Kidney epithelial cell (primary cell): Measurements from ENCODE around the gene ZNF165. TPM values are rescaled to one million over a fixed set of nuclear protein-coding genes. Genes with fewer than 3 reads are reported as not detected.
"Not testable (repeated sequence)": the region's sequence is repeated elsewhere in the genome, so short reads cannot be mapped to it uniquely, and the experiment has no call there.

ENCODE experiments used
- DNase-seq: peaks from one replicate; pipeline ENCODE4 v3.0.0-alpha.2; 2010; ENCODE audit warnings: low read depth
- H3K27me3 ChIP-seq: 2 replicates; pipeline ENCODE4 v1.6.0; 2011; ENCODE audit warnings: low read length; ENCODE audit not compliant: control insufficient read depth, insufficient read depth
- H3K36me3 ChIP-seq: 2 replicates; pipeline ENCODE4 v1.5.1; 2011; ENCODE audit warnings: low read length; ENCODE audit not compliant: control insufficient read depth, insufficient read depth
- H3K4me3 ChIP-seq: 2 replicates; pipeline ENCODE4 v1.5.1; 2011; ENCODE audit warnings: low read depth, mild to moderate bottlenecking, control low read depth, low read length
- total RNA-seq: library from RNA; depleted of rRNA; stranded (reverse); fragments of >200 nt; gene quantifications from 2 replicates; pipeline ENCODE4 v1.2.3, GENCODE V29; 2015
- TF ChIP-seq, protein P1 (sequence below): IDR thresholded peaks from 2 replicates; pipeline ENCODE4 v1.5.1; 2011; ENCODE audit warnings: mild to moderate bottlenecking, moderate library complexity, low read length, control low read depth, inconsistent platforms; ENCODE audit not compliant: insufficient read depth, poor library complexity, severe bottlenecking

Gene ZNF165
- total RNA-seq, 1 donor from 2014 or later, result 16.8 TPM

DNA sequence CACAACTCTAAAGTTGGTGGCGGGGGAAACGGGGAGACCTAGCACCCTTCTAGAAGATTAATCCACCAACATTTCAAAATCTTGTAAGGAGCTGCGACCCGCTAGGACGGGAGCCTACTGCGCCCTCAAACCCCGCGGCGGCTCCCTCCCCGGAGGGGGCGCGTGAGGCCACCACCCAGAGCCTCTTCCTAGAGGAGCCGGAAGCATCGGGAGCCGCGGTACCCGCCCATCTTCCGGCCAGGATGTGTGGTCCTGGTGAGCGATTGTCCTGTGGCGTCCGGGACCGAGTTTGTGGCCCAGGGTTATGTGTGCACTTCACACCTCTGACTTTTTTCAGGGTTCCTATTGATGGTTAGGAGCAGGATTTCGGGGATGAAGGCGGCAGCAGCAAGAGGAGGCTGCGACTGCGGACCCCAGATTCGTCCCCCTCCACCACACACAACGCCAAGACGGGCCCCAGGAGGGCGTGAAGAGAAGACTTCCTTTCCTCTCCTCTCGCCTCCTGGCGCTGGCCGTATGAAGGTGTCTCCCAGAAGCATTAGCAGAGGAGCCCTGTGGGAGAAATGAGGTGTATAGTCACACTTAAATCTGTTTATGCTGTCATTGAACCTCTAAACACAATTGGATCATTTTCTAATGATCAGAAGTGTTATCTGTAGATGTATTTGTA is 10.7 kb downstream of the ZNF165 start:
- no peak for DNase-seq
- no peaks in the 10 kb centered on the region for H3K27me3 ChIP-seq
- H3K4me3 ChIP-seq, result peak overlapping the region; percentile 16
- TF ChIP-seq, protein P1, sequence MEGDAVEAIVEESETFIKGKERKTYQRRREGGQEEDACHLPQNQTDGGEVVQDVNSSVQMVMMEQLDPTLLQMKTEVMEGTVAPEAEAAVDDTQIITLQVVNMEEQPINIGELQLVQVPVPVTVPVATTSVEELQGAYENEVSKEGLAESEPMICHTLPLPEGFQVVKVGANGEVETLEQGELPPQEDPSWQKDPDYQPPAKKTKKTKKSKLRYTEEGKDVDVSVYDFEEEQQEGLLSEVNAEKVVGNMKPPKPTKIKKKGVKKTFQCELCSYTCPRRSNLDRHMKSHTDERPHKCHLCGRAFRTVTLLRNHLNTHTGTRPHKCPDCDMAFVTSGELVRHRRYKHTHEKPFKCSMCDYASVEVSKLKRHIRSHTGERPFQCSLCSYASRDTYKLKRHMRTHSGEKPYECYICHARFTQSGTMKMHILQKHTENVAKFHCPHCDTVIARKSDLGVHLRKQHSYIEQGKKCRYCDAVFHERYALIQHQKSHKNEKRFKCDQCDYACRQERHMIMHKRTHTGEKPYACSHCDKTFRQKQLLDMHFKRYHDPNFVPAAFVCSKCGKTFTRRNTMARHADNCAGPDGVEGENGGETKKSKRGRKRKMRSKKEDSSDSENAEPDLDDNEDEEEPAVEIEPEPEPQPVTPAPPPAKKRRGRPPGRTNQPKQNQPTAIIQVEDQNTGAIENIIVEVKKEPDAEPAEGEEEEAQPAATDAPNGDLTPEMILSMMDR, result no peak
- no peaks in the 10 kb centered on the region for H3K36me3 ChIP-seq

DNA sequence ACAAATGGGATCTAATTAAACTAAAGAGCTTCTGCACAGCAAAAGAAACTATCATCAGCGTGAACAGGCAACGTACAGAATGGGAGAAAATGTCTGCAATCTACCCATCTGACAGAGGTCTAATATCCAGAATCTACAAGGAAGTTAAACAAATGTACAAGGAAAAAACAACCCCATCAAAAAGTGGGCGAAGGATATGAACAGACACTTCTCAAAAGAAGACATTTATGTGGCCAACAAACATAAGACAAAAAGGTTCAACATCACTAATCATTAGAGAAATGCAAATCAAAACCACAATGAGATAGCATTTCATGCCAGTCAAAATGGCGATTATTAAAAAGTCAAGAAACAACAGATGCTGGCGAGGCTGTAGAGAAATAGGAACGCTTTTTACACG is 21.9 kb downstream of the ZNF165 start:
- not testable (repeated sequence) for H3K27me3 ChIP-seq, H3K4me3 ChIP-seq, DNase-seq, H3K36me3 ChIP-seq

DNA sequence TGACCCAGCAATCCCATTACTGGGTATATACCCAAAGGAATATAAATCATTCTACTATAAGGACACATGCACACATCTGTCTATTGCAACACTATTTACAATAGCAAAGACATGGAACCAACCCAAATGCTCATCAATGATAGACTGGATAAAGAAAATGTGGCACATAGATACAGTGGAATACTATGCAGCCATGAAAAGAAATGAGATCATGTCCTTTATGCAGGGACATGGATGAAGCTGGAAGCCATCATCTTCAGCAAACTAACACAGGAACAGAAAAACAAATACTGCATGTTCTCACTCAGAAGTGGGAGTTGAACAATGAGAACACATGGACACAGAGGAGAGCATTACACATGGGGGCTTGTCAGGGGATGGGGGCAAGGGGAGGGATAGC is 22.3 kb downstream of the ZNF165 start:
- not testable (repeated sequence) for H3K27me3 ChIP-seq, H3K36me3 ChIP-seq, DNase-seq, H3K4me3 ChIP-seq

DNA sequence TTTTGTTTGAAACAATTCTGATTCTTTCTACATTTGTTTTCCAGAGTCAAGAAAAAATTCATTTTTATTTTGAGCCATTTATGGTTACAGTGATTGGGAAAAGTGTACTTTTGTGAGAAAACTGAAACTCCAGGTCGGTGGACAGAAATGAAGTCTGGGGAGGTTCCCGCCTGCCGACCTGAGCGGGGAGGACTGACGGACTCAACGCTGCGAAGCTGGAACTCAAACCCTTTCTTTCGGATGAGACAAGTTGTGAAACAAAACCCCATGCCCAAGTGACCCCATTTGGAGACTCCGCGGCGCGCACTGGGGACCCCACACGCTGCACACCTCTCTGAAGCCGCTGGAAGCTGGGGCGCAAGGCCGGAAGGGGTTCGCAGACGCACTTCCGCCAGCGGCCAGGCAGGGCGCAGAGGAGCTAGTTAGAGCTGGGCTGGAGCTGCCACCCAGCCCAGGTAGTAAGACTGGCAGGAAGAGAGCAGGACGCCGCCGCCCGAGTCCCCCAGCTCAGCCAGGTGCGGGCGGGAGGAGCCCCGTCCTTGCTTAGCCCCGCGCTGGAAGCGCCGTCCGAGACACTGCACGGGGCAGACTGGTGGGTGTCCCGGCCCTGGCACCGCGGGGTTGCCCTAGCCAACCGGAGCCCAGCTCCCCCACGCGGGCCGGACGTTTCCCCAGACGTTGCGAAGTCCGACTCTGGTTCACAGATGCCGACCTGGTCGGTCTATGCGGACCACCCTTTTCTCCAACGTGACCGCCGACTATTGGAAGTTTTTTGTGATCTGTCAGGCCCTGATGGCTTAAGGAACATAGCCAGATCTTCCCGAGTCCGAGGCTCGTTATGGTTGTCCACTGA is 24.2 kb downstream of the ZNF165 start:
- TF ChIP-seq, protein P1, result peak; percentile 71

DNA sequence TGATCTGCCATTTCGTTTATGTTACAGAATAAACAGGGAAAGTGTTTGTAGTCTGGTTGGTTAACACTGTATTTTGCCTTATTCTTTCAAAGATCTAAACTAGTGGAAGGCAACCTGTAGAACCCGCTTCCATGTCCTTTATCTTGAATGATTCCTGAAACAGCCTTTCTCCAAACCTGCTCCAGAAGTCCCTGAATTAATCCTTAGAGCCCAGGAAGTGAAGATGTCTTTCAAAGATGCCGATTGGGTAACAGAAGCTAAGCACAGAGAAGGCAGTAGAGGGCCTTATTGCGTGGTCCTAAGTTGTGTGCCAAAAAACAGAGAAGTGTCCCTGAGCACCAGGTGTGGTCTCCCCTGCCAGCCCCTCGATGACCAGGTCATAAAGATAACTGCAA is 24.9 kb downstream of the ZNF165 start:
- H3K36me3 ChIP-seq, result no peaks in the 10 kb centered on the region
- peak overlapping the region; percentile 56 for H3K4me3 ChIP-seq
- no peaks in the 10 kb centered on the region for H3K27me3 ChIP-seq
- TF ChIP-seq, protein P1, result no peak
- no peak for DNase-seq

More for the DNA sequence above, 24.2 kb downstream of the ZNF165 start:
- Histone ChIP-seq H3K4me3 (peak overlapping the region; percentile 56), H3K27me3 (no peaks in the 10 kb centered on the region), H3K36me3 (no peaks in the 10 kb centered on the region)
- no peak for DNase-seq

DNA sequence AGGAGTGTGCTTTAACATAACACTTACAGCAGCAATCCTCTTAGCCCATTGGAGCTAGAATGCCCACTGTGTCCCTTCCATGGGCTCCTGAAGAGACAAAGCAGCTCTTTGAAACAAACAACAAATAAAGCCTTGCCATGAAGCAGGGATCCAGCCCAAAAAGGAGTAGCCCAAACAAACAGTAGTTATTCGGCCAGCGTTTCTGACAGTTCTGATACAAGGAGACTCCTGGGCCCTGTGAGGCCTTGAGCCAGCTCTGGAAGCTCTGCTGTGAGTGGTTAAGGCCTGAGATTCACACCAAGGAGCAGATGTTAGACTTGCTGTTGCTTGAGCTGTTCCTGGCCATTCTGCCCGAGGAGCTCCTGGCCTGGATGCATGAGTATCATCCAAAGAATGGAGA is 27.1 kb downstream of the ZNF165 start:
- Histone ChIP-seq H3K27me3 (no peaks in the 10 kb centered on the region), H3K36me3 (no peaks in the 10 kb centered on the region), H3K4me3 (no peak overlapping the region)
- TF ChIP-seq, protein P1, result no peak
- DNase-seq, result no peak
